ENCODE data around the gene CYCS. TPM values are rescaled to one million over a fixed set of nuclear protein-coding genes. Genes with fewer than 3 reads are reported as not detected.

Gene CYCS
- total and polyA plus RNA-seq, 10 of the 15 experiments (the other 5 are each of a cell fraction or from before 2014, with no cell fraction given): 113 to 952 (median 356) TPM

DNA sequence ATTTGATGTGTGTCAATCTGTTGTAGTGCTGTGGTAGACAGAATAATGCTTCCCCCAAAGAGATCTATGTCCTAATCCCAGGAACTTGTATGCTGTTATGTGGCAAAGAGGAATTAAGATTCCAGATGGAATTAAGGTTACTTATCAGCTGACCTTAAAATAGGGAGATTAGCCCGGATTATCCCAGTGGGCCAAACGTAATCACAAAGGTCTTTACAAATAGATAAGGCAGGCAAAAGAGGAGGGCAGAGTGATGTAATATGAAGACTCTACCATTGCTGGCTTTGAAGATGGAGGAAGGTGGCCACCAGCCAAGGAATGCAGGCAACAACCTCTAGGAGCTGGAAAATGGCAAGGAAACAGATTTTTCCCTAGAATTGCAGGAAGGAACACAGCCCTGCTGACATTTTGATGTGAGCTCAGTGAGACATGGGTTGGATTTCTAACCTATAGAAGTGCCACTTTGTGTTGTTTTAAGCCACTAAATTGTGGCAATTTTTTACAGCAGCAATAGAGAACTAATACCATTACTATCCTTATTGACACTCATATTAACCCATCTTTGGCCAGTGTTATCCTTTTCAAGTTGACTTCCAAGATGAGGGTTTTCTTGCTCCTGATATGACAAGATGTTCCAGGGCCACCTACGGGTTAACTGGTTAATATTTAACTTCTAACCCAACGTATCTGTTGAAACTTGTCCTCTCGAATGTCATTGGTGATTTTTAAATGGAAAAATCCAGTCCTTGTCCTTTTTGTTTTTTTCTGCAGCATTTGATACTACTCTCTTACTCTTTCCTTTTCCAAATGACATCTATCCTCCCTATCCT is 29.3 kb downstream of the CYCS start:
- Histone ChIP-seq H3K9me3 (replicated peaks; ENCODE audit: control insufficient read depth, insufficient read depth, low read length) (no peaks in the 10 kb centered on the region), H3K36me3 (ENCODE audit: control insufficient read depth in 2 of 2, insufficient read depth in 2 of 2, low read length in 1 of 2) (no peaks in the 10 kb centered on the region), H3K4me1 (ENCODE audit: control insufficient read depth, insufficient read depth, low read length) (peaks cover 4% of the 10 kb centered on the region), H2AFZ (ENCODE audit: control insufficient read depth, low read depth, low read length) (no peak overlapping the region), H3K9ac (ENCODE audit: control insufficient read depth, insufficient read depth, low read length) (no peak overlapping the region), H3K4me2 (ENCODE audit: control insufficient read depth, insufficient read depth) (no peak overlapping the region), H3K27me3 (replicated peaks in 1 of 2; ENCODE audit: control insufficient read depth in 2 of 2, insufficient read depth in 2 of 2, low read length in 1 of 2) (no peaks in the 10 kb centered on the region), H4K20me1 (ENCODE audit: control insufficient read depth, insufficient read depth) (no peaks in the 10 kb centered on the region), H3K4me3 (no peak overlapping the region), H3K79me2 (ENCODE audit: control insufficient read depth, insufficient read depth, low read length) (no peaks in the 10 kb centered on the region), H3K27ac (ENCODE audit: control insufficient read depth, insufficient read depth) (no peak overlapping the region)
- ChIA-PET SMC1A (ENCODE audit: uncharacterized antibody, unreplicated experiment) (interaction anchor here (0.5 to 7.9 kb wide), 11 partner anchors 23 to 1547 kb away, joined by 3 to 160 read pairs (median 4); no protein-coding TSS in a partner anchor), POLR2A (no interaction called here), CTCF (interaction anchor here (0.6 to 9.1 kb wide), 16 partner anchors 9 to 426 kb away, joined by 3 to 290 read pairs (median 5); partner anchors contain the start of genes CYCS and OSBPL3), RAD21 (ENCODE audit: unreplicated experiment) (interaction anchor here (4.4 to 9.8 kb wide), 3 partner anchors 26 to 282 kb away, joined by 16 to 120 read pairs (median 38); no protein-coding TSS in a partner anchor)
- in situ Hi-C loops (cut with MboI) (loop anchor here (10.0 kb wide), 1 partner anchor 691 kb away; no protein-coding TSS in a partner anchor), intact Hi-C loops (cut with micrococcal nuclease; ENCODE audit: unreplicated experiment) (loop anchor here (2.0 to 10.0 kb wide), 3 partner anchors 423 to 691 kb away; no protein-coding TSS in a partner anchor)
- ATAC-seq: no peak
- no peak for DNase-seq (ENCODE audit: low read depth, low spot score)
- BruUV-seq (replicated peaks): no TSS peak
- TF ChIP-seq TAF1 (IDR thresholded peaks at IDR 0.05; ENCODE audit: borderline replicate concordance, low read depth, low read length) (no peak), RB1 (IDR thresholded peaks at IDR 0.05; ENCODE audit: borderline replicate concordance) (no peak), NBN (IDR thresholded peaks at IDR 0.05) (no peak), SMAD1 (IDR thresholded peaks at IDR 0.05; ENCODE audit: low read depth, partially characterized antibody) (no peak), DPF2 (IDR thresholded peaks at IDR 0.05) (no peak), NFXL1 (IDR thresholded peaks at IDR 0.05; ENCODE audit: borderline replicate concordance) (no peak), TARDBP (IDR thresholded peaks at IDR 0.05; ENCODE audit: borderline replicate concordance) (no peak), JUNB (IDR thresholded peaks at IDR 0.05) (no peak), RUNX3 (IDR thresholded peaks at IDR 0.05; ENCODE audit: low read length) (no peak), CHD4 (IDR thresholded peaks at IDR 0.05) (no peak)
- TF ChIP-seq, protein P1, sequence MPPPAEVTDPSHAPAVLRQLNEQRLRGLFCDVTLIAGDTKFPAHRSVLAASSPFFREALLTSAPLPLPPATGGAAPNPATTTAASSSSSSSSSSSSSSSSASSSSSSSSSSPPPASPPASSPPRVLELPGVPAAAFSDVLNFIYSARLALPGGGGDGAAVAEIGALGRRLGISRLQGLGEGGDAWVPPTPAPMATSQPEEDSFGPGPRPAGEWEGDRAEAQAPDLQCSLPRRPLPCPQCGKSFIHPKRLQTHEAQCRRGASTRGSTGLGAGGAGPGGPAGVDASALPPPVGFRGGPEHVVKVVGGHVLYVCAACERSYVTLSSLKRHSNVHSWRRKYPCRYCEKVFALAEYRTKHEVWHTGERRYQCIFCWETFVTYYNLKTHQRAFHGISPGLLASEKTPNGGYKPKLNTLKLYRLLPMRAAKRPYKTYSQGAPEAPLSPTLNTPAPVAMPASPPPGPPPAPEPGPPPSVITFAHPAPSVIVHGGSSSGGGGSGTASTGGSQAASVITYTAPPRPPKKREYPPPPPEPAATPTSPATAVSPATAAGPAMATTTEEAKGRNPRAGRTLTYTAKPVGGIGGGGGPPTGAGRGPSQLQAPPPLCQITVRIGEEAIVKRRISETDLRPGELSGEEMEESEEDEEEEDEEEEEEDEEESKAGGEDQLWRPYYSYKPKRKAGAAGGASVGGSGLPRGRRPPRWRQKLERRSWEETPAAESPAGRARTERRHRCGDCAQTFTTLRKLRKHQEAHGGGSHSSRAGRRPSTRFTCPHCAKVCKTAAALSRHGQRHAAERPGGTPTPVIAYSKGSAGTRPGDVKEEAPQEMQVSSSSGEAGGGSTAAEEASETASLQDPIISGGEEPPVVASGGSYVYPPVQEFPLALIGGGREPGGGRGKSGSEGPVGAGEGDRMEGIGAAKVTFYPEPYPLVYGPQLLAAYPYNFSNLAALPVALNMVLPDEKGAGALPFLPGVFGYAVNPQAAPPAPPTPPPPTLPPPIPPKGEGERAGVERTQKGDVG (CRISPR knock-in tag; IDR thresholded peaks at IDR 0.05): no peak
- TF ChIP-seq, protein P2, sequence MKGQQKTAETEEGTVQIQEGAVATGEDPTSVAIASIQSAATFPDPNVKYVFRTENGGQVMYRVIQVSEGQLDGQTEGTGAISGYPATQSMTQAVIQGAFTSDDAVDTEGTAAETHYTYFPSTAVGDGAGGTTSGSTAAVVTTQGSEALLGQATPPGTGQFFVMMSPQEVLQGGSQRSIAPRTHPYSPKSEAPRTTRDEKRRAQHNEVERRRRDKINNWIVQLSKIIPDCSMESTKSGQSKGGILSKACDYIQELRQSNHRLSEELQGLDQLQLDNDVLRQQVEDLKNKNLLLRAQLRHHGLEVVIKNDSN (IDR thresholded peaks at IDR 0.05; ENCODE audit: borderline replicate concordance, extremely low read length, insufficient read depth, low read depth, low read length): no peak
- TF ChIP-seq, protein P3, sequence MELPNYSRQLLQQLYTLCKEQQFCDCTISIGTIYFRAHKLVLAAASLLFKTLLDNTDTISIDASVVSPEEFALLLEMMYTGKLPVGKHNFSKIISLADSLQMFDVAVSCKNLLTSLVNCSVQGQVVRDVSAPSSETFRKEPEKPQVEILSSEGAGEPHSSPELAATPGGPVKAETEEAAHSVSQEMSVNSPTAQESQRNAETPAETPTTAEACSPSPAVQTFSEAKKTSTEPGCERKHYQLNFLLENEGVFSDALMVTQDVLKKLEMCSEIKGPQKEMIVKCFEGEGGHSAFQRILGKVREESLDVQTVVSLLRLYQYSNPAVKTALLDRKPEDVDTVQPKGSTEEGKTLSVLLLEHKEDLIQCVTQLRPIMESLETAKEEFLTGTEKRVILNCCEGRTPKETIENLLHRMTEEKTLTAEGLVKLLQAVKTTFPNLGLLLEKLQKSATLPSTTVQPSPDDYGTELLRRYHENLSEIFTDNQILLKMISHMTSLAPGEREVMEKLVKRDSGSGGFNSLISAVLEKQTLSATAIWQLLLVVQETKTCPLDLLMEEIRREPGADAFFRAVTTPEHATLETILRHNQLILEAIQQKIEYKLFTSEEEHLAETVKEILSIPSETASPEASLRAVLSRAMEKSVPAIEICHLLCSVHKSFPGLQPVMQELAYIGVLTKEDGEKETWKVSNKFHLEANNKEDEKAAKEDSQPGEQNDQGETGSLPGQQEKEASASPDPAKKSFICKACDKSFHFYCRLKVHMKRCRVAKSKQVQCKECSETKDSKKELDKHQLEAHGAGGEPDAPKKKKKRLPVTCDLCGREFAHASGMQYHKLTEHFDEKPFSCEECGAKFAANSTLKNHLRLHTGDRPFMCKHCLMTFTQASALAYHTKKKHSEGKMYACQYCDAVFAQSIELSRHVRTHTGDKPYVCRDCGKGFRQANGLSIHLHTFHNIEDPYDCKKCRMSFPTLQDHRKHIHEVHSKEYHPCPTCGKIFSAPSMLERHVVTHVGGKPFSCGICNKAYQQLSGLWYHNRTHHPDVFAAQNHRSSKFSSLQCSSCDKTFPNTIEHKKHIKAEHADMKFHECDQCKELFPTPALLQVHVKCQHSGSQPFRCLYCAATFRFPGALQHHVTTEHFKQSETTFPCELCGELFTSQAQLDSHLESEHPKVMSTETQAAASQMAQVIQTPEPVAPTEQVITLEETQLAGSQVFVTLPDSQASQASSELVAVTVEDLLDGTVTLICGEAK (IDR thresholded peaks at IDR 0.05; ENCODE audit: borderline replicate concordance): no peak
- 3% methylated on average over 5 of the region's 5 CpGs for WGBS (ENCODE audit: insufficient coverage, insufficient replicate concordance, low lambda C conversion rate, missing lambda C conversion rate)
- FAIRE-seq: no peak
